ENCODE results near the gene SCAP.

SCAP gene

DNA sequence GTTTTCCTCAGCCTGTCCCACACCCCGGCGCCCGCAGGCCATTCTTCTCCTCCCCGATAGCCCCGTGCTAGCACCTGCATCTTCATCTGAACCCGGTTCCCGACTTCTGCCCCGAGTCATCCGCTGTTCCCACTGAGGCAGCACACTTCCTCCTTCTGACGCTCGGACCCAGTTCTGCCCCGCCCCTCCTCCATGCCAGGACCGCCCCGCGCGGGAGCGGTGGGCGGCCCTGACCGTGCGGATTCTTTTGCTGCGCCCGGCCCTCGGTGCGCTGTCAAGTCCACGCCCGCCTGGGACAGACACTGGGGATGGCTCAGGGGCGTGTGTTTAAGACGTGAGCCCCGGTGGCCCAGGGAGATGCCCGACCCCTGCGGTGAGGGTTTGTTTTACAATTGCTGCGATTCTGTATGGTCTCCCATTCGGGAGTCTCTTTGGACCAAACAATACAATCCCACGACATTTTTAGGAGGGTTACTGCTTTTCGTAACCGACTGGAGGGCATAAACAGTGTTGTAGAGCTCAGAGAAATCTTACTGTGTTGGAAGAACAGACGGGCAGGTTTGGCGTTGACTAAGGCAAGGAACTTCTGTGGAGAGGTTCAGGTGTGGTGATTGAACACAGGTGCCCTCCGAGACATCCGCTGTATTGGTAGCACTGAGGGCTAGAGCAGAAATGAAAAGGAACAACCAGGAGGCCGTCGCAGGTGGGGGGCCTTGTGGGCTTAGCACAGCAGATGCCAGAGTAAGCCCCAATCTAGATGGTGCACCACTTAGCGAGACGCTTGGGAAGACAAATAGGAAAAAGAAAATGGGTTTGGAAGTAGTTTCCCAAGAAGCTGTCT, 94.2 kb downstream of the SCAP start:
- H3K4me1 ChIP-seq (ENCODE audit: control insufficient read depth, insufficient read depth, low read length) = no peaks in the 10 kb centered on the region
- no peaks in the 10 kb centered on the region for H3K9me3 ChIP-seq (ENCODE audit: control insufficient read depth, insufficient read depth, low read depth, low read length)
- peak overlapping the region; percentile 95 for H3K4me3 ChIP-seq (ENCODE audit: low read depth, low read length)
- POLR2A ChIA-PET = interaction anchor here (0.9 to 1.4 kb wide), 3 partner anchors 8 to 39 kb away, joined by 3 to 13 read pairs (median 4); no protein-coding TSS in a partner anchor
- H3K27ac ChIP-seq (ENCODE audit: extremely low read depth, low read depth, low read length) = peak overlapping the region; percentile 25; the same call in 1 of the 2 replicates
- CTCF ChIA-PET = interaction anchor here (0.6 kb wide), 1 partner anchor 492 kb away, joined by 3 read pairs; no protein-coding TSS in a partner anchor
- peaks cover 0 to 8% of the 10 kb centered on the region in 2 experiments; a peak in 1 of 3 replicates for H3K36me3 ChIP-seq (ENCODE audit: control insufficient read depth in 2 of 2, insufficient read depth in 1 of 2, low read length in 2 of 2)
- 0 out of 2 replicates have a peak, but pooled peaks have one; percentile 0 for TF ChIP-seq ZNF501 (tag by site-specific recombination; IDR thresholded peaks at IDR 0.05)
- peak; percentile 73 for TF ChIP-seq ZBTB26 (tag by site-specific recombination; optimal IDR thresholded peaks at IDR 0.05)
- no peak for TF ChIP-seq ZNF211 (tag by site-specific recombination; IDR thresholded peaks at IDR 0.05; ENCODE audit: low read depth)
- peak; percentile 83 for TF ChIP-seq ZBTB20 (tag by site-specific recombination; IDR thresholded peaks at IDR 0.05)
- no peak for TF ChIP-seq IKZF3 (tag by site-specific recombination; IDR thresholded peaks at IDR 0.05)
- TF ChIP-seq KLF7 (tag by site-specific recombination; IDR thresholded peaks at IDR 0.05; ENCODE audit: borderline replicate concordance) = 0 out of 2 replicates have a peak, but pooled peaks have one; percentile 5
- TF ChIP-seq SP7 (tag by site-specific recombination; IDR thresholded peaks at IDR 0.05) = peak; percentile 35; the same call in 1 of the 2 replicates
- peak; percentile 39 for TF ChIP-seq KLF1 (tag by site-specific recombination; IDR thresholded peaks at IDR 0.05)
- TF ChIP-seq BCL11A (tag by site-specific recombination; IDR thresholded peaks at IDR 0.05; ENCODE audit: low read depth) = 0 out of 2 replicates have a peak, but pooled peaks have one; percentile 1
- TF ChIP-seq ZBTB48 (tag by site-specific recombination; IDR thresholded peaks at IDR 0.05) = no peak
- TF ChIP-seq, protein P1, sequence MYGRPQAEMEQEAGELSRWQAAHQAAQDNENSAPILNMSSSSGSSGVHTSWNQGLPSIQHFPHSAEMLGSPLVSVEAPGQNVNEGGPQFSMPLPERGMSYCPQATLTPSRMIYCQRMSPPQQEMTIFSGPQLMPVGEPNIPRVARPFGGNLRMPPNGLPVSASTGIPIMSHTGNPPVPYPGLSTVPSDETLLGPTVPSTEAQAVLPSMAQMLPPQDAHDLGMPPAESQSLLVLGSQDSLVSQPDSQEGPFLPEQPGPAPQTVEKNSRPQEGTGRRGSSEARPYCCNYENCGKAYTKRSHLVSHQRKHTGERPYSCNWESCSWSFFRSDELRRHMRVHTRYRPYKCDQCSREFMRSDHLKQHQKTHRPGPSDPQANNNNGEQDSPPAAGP (tag by site-specific recombination; IDR thresholded peaks at IDR 0.05) = no peak; the same call in 1 of the 2 replicates
- peak; percentile 94 for TF ChIP-seq ZNF18 (tag by site-specific recombination; IDR thresholded peaks at IDR 0.05)
- TF ChIP-seq ZBTB17 (tag by site-specific recombination; IDR thresholded peaks at IDR 0.05) = 0 out of 2 replicates have a peak, but pooled peaks have one; percentile 38
- peak; percentile 87 for TF ChIP-seq ZNF335 (tag by site-specific recombination; conservative IDR thresholded peaks at IDR 0.05)
- TF ChIP-seq SP2 (tag by site-specific recombination; IDR thresholded peaks at IDR 0.05) = peak; percentile 85
- 0 out of 2 replicates have a peak, but pooled peaks have one; percentile 47 for TF ChIP-seq ZNF701 (tag by site-specific recombination; IDR thresholded peaks at IDR 0.05)
- TF ChIP-seq ZNF341 (tag by site-specific recombination; IDR thresholded peaks at IDR 0.05; ENCODE audit: low read depth) = peak; percentile 94
- no peak for TF ChIP-seq ZNF274 (IDR thresholded peaks at IDR 0.05; ENCODE audit: low read length)
- no peak for TF ChIP-seq ZNF274 (tag by site-specific recombination; IDR thresholded peaks at IDR 0.05; ENCODE audit: borderline replicate concordance)
- TF ChIP-seq ZNF600 (tag by site-specific recombination; IDR thresholded peaks at IDR 0.05) = peak; percentile 76; the same call in 1 of the 2 replicates
- no peak for TF ChIP-seq ZBTB1 (tag by site-specific recombination; IDR thresholded peaks at IDR 0.05)
- TF ChIP-seq ZNF707 (tag by site-specific recombination; IDR thresholded peaks at IDR 0.05) = no peak
- 0 out of 2 replicates have a peak, but pooled peaks have one; percentile 5 for TF ChIP-seq ZNF391 (tag by site-specific recombination; IDR thresholded peaks at IDR 0.05; ENCODE audit: borderline replicate concordance, low read depth)
- TF ChIP-seq, protein P2, sequence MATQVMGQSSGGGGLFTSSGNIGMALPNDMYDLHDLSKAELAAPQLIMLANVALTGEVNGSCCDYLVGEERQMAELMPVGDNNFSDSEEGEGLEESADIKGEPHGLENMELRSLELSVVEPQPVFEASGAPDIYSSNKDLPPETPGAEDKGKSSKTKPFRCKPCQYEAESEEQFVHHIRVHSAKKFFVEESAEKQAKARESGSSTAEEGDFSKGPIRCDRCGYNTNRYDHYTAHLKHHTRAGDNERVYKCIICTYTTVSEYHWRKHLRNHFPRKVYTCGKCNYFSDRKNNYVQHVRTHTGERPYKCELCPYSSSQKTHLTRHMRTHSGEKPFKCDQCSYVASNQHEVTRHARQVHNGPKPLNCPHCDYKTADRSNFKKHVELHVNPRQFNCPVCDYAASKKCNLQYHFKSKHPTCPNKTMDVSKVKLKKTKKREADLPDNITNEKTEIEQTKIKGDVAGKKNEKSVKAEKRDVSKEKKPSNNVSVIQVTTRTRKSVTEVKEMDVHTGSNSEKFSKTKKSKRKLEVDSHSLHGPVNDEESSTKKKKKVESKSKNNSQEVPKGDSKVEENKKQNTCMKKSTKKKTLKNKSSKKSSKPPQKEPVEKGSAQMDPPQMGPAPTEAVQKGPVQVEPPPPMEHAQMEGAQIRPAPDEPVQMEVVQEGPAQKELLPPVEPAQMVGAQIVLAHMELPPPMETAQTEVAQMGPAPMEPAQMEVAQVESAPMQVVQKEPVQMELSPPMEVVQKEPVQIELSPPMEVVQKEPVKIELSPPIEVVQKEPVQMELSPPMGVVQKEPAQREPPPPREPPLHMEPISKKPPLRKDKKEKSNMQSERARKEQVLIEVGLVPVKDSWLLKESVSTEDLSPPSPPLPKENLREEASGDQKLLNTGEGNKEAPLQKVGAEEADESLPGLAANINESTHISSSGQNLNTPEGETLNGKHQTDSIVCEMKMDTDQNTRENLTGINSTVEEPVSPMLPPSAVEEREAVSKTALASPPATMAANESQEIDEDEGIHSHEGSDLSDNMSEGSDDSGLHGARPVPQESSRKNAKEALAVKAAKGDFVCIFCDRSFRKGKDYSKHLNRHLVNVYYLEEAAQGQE (tag by site-specific recombination; IDR thresholded peaks at IDR 0.05) = peak; percentile 31; the same call in 1 of the 2 replicates
- TF ChIP-seq ZNF843 (tag by site-specific recombination; IDR thresholded peaks at IDR 0.05) = peak; percentile 6
- TF ChIP-seq REPIN1 (tag by site-specific recombination; IDR thresholded peaks at IDR 0.05; ENCODE audit: low read depth) = 0 out of 2 replicates have a peak, but pooled peaks have one; percentile 0
- peak; percentile 41; the same call in 1 of the 2 replicates for TF ChIP-seq ZBTB10 (tag by site-specific recombination; IDR thresholded peaks at IDR 0.05)

Data from HEK293 (cell line).